ENCODE data around the gene EIF3M.

The EIF3M gene

GRCh38 chr11:32616903-32617302 is 33.3 kb downstream of the EIF3M start:
- H3K4me3 ChIP-seq (ENCODE audit: low read depth, low read length) = no peak overlapping the region
- no peak for DNase-seq (ENCODE audit: low read depth, low spot score)
- no peak for TF ChIP-seq CTCF (IDR thresholded peaks at IDR 0.05; ENCODE audit: insufficient read depth, low read length, missing control alignments)
- ChIA-PET CTCF (no interaction called here), POLR2A (no interaction called here)

DNA sequence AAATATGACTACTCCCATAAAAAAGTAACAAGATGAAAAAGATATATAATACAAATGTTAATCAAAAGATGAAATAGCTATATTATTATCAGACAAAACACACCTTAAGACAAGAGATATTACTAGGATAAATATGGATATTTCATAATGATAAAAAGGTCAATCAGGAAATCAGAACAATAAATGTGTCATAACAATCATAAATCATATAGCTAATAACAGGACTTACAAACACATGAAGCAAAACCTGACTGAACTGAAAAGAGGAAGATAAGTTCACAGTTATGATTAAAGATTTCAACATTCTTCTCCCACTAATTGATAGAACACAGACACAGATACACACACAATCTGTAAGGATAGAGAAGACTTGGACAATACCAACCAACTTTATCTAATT is 47.2 kb downstream of the EIF3M start:
- no peak overlapping the region for H3K4me3 ChIP-seq (ENCODE audit: low read depth, low read length)
- no peak for DNase-seq (ENCODE audit: low read depth, low spot score)
- ChIA-PET POLR2A (no interaction called here), CTCF (no interaction called here)
- no peak for TF ChIP-seq CTCF (IDR thresholded peaks at IDR 0.05; ENCODE audit: insufficient read depth, low read length, missing control alignments)

- TF ChIP-seq CTCF (IDR thresholded peaks at IDR 0.05; ENCODE audit: insufficient read depth, low read length, missing control alignments) = no peak
- no peak for DNase-seq (ENCODE audit: low read depth, low spot score)
- ChIA-PET POLR2A (no interaction called here), CTCF (no interaction called here)
- no peak overlapping the region for H3K4me3 ChIP-seq (ENCODE audit: low read depth, low read length)
Observed at GRCh38 chr11:32635819-32636218, 52.2 kb downstream of the EIF3M start.

DNA sequence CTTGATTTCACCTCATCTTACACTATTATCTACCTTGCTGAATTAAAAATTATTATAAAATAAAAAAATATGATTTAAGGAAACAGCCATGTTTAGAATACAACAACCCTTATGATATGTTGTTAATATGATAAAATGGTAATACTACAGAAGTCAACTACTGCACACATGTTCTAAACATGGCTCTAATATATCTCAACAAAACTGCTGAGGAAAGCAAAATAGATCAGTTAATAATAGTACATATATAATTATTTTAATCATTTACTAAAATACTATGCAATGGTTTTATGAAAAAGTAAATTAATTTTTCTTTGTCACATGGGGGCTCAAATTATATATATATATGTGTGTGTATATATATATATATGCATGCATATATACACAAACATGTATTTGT is 57.7 kb downstream of the EIF3M start:
- no peak for DNase-seq (ENCODE audit: low read depth, low spot score)
- CTCF ChIA-PET = no interaction called here
- TF ChIP-seq CTCF (IDR thresholded peaks at IDR 0.05; ENCODE audit: insufficient read depth, low read length, missing control alignments) = no peak
- POLR2A ChIA-PET = no interaction called here
- no peak overlapping the region for H3K4me3 ChIP-seq (ENCODE audit: low read depth, low read length)

DNA sequence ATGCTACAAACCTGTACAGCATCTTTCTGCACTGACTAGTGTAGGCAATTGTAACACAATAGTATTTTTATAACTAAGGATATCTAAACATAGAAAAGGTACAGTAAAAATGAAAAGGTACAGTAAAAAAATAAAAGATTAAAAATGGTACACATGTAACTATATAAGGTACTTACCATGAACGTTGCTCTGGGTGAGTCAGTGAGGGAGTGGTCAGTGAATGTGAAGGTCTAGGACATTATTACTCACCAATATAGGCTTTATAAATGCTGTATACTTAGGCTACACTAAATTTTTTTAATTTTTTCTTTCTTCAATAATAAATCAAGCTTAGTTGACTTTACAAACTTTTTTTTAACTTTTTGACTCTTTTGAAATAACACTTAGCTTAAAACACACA is 59.9 kb downstream of the EIF3M start:
- no peak for DNase-seq (ENCODE audit: low read depth, low spot score)
- no peak for TF ChIP-seq CTCF (IDR thresholded peaks at IDR 0.05; ENCODE audit: insufficient read depth, low read length, missing control alignments)
- POLR2A ChIA-PET = no interaction called here
- CTCF ChIA-PET = no interaction called here
- H3K4me3 ChIP-seq (ENCODE audit: low read depth, low read length) = no peak overlapping the region

Measured in AG04449 (cell line).